SK-N-MC (cell line): ENCODE measurements around the gene TRMT10B.
"Not testable (repeated sequence)": the region's sequence is repeated elsewhere in the genome, so short reads cannot be mapped to it uniquely, and the experiment has no call there.

Experiments
- DNase-seq: peaks from one replicate; pipeline ENCODE4 v3.0.0-alpha.2; 2011; ENCODE audit warnings: low read depth, low spot score
- H3K27ac ChIP-seq: fragments of 200-600 bp; sonication (generic); 2 replicates; pipeline ENCODE4 v1.5.1; 2016; ENCODE audit warnings: mixed run types
- H3K36me3 ChIP-seq: fragments of 200-600 bp; sonication (generic); 2 replicates; pipeline ENCODE4 v1.6.1; 2017; ENCODE audit warnings: antibody characterized with exemption, low read length, mixed read lengths; ENCODE audit not compliant: insufficient read depth
- H3K4me3 ChIP-seq: fragments of 200-600 bp; sonication (generic); 2 replicates; pipeline ENCODE4 v1.5.1; 2016
- H3K9ac ChIP-seq: fragments of 200-600 bp; sonication (generic); 2 replicates; pipeline ENCODE4 v1.8.0; 2017; ENCODE audit warnings: mixed run types, mixed read lengths; ENCODE audit not compliant: insufficient read length
- H3K9me3 ChIP-seq: fragments of 200-600 bp; sonication (generic); 2 replicates; pipeline ENCODE4 v1.6.1; 2017; ENCODE audit warnings: low read depth, mild to moderate bottlenecking, antibody characterized with exemption, low read length, moderate library complexity, mixed read lengths
- EZH2 ChIP-seq: fragments of 200-600 bp; sonication (generic); IDR thresholded peaks from one replicate; pipeline ENCODE4 v1.6.1; 2017; ENCODE audit warnings: antibody characterized with exemption
- FOXP2 ChIP-seq: optimal IDR thresholded peaks from 2 replicates; pipeline ENCODE3; 2011; ENCODE audit warnings: mild to moderate bottlenecking, moderate library complexity; ENCODE audit not compliant: insufficient read depth; ENCODE audit errors: extremely low read length, control extremely low read depth
- POLR2AphosphoS5 ChIP-seq: IDR thresholded peaks from 2 replicates; pipeline ENCODE4 v1.6.1; 2012; ENCODE audit warnings: mild to moderate bottlenecking, low read depth, low read length, borderline replicate concordance

Gene TRMT10B

DNA sequence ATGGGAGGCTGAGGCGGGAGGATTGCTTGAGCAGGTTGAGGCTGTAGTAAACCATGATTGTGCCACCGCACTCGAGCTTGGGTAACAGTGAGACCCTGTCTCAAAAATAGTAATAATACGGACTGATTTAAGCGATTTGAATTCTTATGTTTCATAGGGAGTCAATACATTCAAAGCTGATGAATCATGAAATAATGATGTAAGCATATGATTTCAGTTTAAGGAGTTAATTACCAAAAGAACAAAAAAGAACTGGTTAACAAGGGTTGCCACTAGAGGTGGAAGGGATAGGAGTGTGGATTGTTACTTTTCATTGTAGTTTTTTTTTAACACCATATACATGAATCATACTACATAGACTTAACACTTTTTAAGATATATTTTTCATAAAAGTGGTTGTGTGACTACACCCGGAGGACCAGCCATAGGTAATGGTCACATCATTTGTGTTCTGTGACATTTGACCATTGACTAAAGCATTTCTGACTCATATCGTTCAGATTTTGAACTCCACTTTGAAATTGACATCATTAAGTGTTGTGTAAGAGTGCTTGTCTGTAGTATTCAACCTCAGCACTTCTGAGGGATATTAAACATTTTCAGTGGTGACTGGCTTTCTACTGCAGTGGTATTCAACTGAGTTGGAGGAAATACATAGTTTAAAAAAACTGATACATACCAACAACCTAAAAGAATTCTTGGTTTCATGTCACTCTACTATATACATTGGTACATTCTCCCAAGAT, 7.0 kb downstream of the TRMT10B start:
- Histone ChIP-seq H3K27ac (no peak overlapping the region), H3K36me3 (no peaks in the 10 kb centered on the region), H3K9me3 (no peaks in the 10 kb centered on the region), H3K9ac (no peak overlapping the region), H3K4me3 (no peak overlapping the region)
- TF ChIP-seq POLR2AphosphoS5 (no peak), FOXP2 (no peak), EZH2 (no peak)
- DNase-seq, result no peak

DNA sequence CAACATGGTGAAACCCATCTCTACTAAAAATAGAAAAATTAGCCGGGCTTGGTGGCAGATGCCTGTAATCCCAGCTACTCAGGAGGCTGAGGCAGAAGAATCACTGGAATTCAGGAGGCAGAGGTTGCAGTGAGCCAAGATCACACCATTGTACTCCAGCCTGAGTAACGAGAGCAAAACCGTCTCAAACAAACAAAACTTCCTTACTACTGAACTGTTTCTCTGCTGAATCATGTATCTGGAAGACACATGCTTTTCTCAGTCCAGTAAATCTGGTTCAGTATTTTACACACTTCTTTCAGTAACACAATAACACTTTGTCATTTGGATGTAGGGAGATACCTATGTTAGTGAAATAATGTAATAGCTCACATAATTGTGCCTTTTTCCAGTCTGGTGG, 7.9 kb downstream of the TRMT10B start:
- Histone ChIP-seq H3K9ac (no peak overlapping the region), H3K27ac (no peak overlapping the region), H3K36me3 (no peaks in the 10 kb centered on the region), H3K4me3 (no peak overlapping the region), H3K9me3 (no peaks in the 10 kb centered on the region)
- no peak for TF ChIP-seq POLR2AphosphoS5
- no peak for DNase-seq

DNA sequence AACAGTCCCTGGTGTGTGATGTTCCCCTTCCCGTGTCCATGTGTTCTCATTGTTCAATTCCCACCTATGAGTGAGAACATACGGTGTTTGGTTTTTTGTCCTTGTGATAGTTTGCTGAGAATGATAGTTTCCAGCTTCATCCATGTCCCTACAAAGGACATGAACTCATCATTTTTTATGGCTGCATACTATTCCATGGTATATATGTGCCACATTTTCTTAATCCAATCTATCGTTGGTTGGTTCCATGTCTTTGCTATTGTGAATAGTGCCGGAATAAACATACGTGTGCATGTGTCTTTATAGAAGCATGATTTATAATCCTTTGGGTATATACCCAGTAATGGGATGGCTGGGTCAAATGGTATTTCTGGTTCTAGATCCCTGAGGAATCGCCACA, 11.7 kb downstream of the TRMT10B start:
- not testable (repeated sequence) for H3K9ac ChIP-seq, H3K4me3 ChIP-seq, H3K27ac ChIP-seq, H3K9me3 ChIP-seq, H3K36me3 ChIP-seq, DNase-seq

DNA sequence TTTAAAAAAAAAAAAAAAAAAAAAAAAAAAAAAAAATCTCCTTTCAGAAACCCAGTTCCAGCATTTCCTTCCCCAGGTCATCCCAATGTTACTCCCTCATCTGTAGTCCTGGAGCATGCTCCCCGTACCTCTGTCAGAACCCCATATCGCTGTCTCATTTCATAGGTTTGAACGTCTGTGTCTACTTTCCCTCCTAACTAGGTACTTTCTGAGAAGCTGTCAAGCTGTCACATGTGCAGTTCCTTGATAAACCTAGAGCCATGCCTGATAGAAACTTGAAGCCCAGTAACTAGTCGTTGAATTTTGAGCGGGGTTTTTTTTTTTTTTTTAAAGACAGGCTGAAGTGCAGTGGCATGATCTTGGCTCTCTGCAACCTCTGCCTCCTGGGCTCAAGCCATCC, 15.7 kb downstream of the TRMT10B start:
- TF ChIP-seq POLR2AphosphoS5 (no peak), FOXP2 (no peak), EZH2 (no peak)
- H3K9ac ChIP-seq, result no peak overlapping the region
- DNase-seq, result no peak

DNA sequence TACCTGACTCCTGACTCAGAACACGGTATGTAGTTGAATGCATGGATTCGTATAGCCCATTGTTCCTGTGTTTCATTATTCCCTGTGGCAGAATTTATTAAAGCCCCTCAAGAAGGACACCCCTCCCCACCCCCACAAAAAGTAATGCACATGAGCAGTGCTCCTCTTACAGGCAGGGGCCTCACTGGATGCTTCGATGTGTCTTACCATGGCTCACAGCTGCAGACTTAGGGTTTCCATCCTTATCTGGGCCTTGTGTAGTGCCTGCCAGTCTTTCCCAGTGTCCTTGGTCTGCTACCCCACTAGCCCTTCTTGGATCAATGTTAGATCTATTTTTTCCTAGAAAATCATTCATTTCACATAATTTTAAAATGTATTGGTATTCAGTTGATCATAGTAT, 16.4 kb downstream of the TRMT10B start:
- DNase-seq, result no peak
- TF ChIP-seq EZH2 (no peak), FOXP2 (no peak), POLR2AphosphoS5 (no peak)

More for the DNA sequence above, 15.7 kb downstream of the TRMT10B start:
- Histone ChIP-seq H3K9me3 (no peaks in the 10 kb centered on the region), H3K27ac (no peak overlapping the region), H3K36me3 (0 out of 2 replicates have a peak, but pooled peaks cover 3% of the 10 kb centered on the region), H3K4me3 (no peak overlapping the region)

DNA sequence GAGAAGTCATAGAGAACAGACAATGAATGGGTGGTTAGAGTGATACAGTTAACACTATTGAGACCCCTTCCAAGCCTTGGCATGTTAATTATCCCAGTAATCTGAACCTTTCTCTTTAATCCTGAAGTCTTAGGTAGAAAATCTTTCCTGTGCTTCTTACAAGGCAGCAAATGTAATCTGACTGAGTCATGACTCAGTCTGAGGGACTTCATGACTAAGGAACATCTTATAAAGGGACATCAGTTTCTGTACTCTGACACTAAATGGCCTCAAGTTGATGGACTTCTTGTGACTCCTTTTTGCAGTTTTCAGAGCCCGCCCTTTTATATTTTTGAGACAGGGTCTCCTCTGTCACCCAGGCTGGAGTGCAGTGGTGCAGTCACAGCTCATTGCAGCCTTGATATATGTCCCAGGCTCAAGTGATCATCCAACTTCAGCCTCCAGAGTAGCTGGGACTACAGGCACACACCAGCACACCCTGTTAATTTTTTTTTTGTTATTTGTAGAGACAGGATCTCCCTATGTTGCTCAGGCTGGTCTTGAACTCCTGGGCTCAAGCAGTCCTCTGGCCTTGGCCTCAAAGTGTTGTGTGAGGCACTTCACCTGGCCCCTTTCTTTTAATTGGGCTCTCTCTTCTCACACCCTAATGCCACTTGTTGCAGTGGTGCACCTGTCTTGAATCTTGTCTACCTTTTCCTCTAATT, 21.8 kb downstream of the TRMT10B start:
- H3K9ac ChIP-seq, result no peak overlapping the region
- no peak overlapping the region for H3K4me3 ChIP-seq
- no peaks in the 10 kb centered on the region for H3K9me3 ChIP-seq
- peaks cover 40% of the 10 kb centered on the region for H3K36me3 ChIP-seq
- H3K27ac ChIP-seq, result no peak overlapping the region
- no peak for TF ChIP-seq POLR2AphosphoS5
- TF ChIP-seq FOXP2, result no peak
- no peak for TF ChIP-seq EZH2
- DNase-seq, result no peak

More for the DNA sequence above, 16.4 kb downstream of the TRMT10B start:
- Histone ChIP-seq H3K4me3 (no peak overlapping the region), H3K9ac (no peak overlapping the region), H3K9me3 (no peaks in the 10 kb centered on the region), H3K27ac (no peak overlapping the region), H3K36me3 (0 out of 2 replicates have a peak, but pooled peaks cover 3% of the 10 kb centered on the region)

DNA sequence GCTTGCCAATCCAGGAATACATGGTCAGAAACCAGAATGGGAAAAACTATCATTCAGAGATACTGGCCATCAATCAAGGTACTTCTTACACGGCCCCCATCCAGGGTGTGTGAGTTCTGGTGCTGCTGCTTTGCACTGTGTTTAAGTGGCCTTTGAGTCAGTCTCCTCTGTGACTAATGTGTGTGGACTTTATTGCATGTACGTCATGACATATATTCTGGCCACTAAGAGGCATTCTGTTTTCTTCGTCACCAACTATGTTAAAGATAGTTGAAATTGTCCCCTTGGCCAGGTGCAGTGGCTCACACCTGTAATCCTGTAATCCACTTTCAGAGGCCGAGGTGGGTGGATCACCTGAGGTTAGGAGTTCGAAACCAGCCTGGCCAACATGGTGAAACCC, 22.7 kb downstream of the TRMT10B start:
- no peak for DNase-seq
- H3K27ac ChIP-seq, result no peak overlapping the region
- no peak for TF ChIP-seq FOXP2
- TF ChIP-seq EZH2, result no peak
- no peak for TF ChIP-seq POLR2AphosphoS5
- H3K4me3 ChIP-seq, result no peak overlapping the region
- H3K36me3 ChIP-seq, result peaks cover 47% of the 10 kb centered on the region
- no peaks in the 10 kb centered on the region for H3K9me3 ChIP-seq
- no peak overlapping the region for H3K9ac ChIP-seq

DNA sequence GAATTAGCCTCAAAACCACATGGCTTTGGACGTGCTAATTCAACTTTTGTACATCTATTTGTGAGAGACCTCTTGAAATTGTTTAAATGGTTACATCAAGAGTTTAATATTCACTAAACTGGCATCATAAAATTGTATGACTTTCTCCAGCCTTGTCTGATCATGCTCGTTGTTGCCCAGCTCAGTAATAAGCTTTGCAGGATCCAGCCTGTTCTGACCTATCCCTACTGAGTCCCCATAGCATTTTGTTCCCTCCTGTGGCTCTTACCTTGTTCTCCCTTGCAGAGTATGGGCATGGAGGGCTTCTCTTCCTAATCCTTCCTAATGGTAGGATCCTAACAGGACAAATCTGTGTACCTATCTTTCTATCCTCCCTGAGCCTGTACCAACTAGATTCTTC, 24.9 kb downstream of the TRMT10B start:
- TF ChIP-seq POLR2AphosphoS5, result no peak
- no peak for TF ChIP-seq FOXP2
- no peak for TF ChIP-seq EZH2
- Histone ChIP-seq H3K27ac (no peak overlapping the region), H3K9ac (no peak overlapping the region), H3K4me3 (no peak overlapping the region), H3K36me3 (peaks cover 68% of the 10 kb centered on the region), H3K9me3 (no peaks in the 10 kb centered on the region)
- DNase-seq, result no peak

DNA sequence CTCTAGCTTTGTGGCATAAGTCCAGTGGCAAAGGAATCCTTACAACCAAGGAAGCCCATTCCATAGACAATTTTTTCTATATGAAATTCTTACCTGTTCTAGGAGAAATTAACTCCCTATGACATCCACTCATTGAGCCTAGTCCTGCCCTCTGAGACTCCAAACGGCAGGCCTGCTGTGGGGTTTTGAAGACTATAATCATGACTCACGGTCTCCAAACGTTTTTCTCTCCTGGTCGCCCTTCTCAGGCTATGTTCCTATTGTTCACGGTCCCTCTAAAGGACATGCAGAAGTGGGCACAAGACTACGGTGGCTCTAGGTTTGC, 30.6 kb downstream of the TRMT10B start:
- Histone ChIP-seq H3K9me3 (no peaks in the 10 kb centered on the region), H3K4me3 (peak overlapping the region; percentile 100), H3K36me3 (peaks cover 43% of the 10 kb centered on the region), H3K9ac (peak overlapping the region; percentile 89), H3K27ac (no peak overlapping the region)
- DNase-seq, result no peak
- TF ChIP-seq EZH2 (no peak), FOXP2 (no peak), POLR2AphosphoS5 (no peak)
